ENCODE results near the gene GTF2F1.
"Not testable (repeated sequence)": the region's sequence is repeated elsewhere in the genome, so short reads cannot be mapped to it uniquely, and the experiment has no call there.

The GTF2F1 gene, protein sequence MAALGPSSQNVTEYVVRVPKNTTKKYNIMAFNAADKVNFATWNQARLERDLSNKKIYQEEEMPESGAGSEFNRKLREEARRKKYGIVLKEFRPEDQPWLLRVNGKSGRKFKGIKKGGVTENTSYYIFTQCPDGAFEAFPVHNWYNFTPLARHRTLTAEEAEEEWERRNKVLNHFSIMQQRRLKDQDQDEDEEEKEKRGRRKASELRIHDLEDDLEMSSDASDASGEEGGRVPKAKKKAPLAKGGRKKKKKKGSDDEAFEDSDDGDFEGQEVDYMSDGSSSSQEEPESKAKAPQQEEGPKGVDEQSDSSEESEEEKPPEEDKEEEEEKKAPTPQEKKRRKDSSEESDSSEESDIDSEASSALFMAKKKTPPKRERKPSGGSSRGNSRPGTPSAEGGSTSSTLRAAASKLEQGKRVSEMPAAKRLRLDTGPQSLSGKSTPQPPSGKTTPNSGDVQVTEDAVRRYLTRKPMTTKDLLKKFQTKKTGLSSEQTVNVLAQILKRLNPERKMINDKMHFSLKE

DNA sequence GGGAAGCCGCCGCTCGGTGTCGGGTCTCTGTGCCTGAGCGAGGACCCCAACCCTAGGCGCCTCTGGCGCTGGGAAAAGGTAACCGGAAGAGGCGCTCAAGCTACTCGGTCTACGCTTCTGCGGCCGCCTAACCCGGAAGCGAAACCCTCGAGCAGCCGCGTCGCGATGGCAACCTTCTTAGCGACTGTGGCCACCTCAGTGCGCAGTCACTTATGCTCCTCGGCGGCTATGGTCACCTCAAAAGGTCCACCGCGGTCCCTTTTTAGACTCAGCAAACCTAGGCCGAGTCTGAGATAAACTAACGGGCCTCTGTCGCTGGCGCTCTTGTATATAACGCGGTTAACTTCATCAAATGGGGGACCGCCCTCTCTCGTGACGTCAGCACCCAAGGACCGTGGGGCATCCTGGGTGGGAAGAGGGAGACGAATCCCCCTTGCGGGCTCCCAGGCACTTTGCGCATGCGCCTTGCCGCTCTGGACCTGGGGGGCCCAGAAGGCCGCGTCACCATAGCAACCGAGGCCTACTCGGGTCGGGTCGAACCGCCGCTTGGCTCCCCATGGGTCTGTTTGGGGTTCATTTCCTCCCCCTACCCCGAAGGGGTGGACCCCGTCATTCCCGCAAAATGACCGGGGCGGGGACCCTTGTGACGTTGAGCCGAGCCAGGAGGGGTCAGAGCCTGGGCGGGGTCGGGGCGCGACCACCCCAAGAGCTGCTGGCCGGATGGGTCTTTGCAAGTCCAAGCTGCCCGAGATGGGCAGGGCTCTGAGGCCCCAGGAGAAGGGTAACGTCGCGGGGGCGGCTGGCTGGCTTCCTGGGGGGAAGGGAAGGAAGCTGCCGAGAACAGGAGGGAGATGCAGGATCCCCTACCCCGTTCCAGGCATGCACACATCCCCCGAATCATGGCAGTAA is at the start of gene GTF2F1:
TSS of gene GTF2F1 (minus strand) at position 91 of the 909 bp plus-strand sequence. CDS start 169 bp downstream, outside the sequence.
- DNase-seq (ENCODE audit: low read depth) = peak; percentile 78

DNA sequence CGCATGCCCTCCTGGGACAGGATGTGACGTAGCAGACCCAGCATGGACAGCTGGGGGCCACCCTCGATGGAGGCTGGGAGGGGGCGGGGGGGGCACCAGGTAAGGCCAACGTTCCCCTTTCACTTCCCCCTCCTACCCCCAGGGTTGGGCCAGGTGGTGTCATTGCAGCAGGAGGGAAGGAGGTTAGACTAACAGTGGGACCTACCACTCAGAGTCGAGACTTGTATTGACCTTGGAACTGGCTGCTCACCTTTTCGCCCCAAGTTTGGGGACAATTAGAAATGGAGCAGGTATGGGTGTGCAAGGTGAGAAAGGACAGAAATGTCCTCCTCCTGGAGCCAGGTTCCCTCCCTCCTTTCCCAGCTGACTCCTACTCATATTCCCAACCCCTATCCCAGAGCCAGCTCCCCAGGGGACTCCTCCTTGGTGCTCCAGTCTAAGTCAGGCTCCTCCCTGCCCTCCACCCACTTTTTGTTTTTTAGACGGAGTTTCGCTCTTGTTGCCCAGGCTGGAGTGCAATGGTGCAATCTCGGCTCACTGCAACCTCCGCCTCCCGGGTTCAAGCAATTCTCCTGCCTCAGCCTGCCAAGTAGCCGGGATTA is 49.2 kb upstream of the GTF2F1 start:
- no peak for DNase-seq (ENCODE audit: low read depth)

DNA sequence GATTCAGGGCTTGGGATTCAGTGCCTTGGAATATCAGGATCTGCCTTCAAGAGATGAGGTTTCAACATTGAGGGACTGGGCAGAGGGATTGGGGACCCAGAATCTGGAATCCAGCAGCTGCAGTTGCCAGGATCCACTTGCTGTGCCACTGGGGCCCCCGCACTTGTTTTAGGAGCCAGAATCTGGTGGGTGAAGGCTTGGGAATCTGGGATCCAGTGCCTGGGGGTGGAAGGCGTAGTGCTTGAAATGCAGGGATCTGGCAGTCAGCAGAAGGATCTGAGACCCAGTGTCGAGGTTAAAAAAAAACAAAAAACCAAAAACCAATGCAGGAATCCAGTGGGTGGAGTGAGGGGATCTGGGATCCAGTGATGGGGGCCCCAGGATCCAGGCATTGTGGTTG is 47.9 kb upstream of the GTF2F1 start:
- no peak for DNase-seq (ENCODE audit: low read depth)

DNA sequence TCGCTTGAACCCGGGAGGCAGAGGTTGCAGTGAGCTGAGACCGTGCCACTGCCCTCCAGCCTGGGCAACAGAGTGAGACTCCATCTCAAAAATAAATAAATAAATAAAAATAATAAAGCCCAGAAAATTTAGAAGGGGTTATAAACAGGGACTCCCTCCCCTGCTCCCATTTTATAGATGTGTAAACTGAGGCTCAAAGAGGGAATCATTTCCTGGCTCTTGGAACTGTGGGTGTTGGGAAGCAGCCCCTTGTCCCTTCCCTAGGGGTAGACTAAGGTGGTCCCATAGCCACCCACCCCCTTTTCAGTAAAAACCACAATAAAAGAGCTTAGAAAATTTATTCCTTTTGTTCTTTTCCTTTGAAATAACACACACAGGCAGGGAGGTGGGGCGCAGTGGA is 46.8 kb upstream of the GTF2F1 start:
- DNase-seq (ENCODE audit: low read depth) = no peak

DNA sequence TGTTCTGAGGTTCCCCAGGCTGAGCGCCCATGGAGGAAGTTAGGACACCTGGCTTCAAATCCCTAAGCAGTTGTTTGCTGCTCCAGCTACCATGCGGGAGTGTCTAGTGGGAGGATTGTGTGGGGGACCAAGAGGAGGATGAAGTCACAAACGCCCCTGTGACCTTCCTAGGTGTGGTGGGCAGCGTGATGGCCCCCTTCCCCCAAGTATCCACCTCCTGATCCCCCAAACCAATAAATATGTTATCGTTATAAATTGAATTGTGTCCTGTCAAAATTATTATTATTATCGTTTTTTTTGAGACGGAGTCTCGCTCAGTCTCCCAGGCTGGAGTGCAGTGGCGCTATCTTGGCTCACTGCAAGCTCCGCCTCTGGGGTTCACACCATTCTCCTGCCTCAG is 40.7 kb upstream of the GTF2F1 start, which contains the start of gene SLC25A41:
TSS of gene SLC25A41 (minus strand) at position 101 of the 400 bp plus-strand sequence. CDS start at position 31, 70 bp downstream.
- no peak for DNase-seq (ENCODE audit: low read depth)

DNA sequence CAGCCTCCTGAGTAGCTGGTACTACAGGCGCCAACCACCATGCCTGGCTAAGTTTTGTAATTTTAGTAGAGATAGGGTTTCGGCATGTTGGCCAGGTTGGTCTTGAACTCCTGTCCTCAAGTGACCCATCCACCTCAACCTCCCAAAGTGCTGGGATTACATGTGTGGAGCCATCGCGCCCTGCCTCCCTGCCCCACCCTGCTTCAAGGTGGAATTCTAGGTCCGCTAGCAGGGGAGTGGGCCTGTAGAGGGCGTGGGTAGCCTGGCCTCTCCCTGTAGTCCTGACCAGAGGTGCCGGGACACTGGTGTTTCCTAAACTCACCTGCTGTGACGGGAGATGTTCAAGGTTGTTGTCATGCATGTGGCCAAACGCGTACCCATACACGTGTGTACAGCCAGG is 40.2 kb upstream of the GTF2F1 start:
- no peak for DNase-seq (ENCODE audit: low read depth)

DNA sequence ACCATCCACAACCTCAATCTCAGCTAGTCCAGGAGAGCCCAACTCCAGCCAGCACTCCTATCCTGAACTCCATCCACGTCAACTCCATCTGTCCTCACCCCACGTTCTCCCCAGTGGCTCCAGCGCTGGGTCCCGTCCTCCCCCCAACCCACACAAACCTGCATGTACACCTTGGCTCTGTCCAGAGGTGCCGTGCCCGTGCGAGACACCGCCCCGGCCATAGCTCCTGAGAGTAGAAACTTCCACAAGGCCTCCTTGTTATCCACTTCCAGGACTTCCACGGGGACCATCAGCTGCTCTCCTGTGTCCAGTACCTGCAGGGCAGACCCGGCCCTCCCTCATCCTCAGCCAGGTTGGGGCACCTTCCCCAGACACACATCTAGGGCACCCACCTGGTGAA is 38.9 kb upstream of the GTF2F1 start:
- no peak for DNase-seq (ENCODE audit: low read depth)

DNA sequence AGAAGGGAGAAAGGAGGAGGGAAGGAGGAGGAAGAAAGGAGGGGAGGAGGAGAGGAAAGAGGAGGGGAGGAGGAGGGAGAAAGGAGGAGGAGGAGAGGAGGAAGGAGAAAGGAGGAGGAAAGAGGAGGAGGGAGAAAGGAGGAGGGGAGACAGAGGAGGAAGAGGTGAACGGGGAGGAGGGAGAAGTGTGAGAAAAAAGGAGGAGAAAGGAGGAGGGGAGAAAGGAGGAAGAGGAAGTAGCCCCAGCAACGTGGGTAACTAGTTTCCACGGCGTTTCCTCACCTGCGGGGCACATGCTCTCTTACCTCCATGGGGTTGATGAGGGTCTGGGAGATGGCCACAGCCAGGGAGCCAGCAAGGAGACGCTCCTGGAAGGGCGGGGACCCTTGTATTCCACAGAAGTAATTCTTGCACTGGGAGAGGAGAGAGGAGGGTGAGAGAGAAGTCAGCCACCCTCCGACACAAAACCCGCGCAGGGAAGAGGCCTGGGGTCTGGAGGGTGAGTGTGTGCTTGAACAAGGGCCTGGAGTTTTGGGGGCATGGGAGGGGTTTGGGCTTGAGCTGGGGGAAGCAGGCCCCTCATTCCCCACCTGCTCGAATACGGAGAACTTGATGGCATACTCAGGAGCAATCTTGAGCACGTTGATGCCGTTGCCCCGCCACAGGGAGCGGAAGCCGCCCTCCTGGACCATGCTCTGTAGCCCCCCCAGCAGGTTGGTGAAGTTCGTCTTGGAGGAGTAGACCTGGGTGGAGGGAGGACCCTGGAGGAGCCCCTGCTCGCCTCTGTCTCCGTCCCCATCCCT is 36.7 kb upstream of the GTF2F1 start:
- no peak for DNase-seq (ENCODE audit: low read depth)

DNA sequence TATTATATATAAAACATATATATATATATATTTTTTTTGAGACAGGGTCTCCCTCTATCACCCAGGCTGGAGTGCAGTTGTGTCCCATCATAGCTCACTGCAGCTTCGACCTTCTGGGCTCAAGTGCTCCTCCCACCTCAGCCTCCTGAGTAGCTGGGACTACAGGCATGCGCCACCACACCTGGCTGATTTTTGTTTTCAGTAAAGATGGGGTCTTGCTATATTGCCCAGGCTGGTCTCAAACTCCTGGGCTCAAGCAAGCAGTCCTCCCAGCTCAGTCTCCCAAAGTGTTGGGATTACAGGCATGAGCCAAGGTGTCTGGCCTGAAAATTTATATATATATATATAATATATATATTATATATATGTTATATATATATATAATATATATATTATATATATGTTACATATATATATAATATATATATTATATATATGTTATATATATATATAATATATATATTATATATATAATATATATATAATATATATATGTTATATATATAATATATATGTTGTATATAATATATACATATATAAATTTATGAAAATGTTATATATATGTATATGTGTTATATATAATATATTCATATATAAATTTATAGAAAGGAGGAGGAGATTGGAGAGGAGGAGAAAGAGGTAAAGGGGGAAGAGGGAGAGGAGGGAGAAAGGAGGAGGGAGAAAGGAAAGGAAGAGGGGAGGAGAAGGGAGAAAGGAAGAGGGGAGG is 35.9 kb upstream of the GTF2F1 start:
- DNase-seq (ENCODE audit: low read depth) = not testable (repeated sequence)

DNA sequence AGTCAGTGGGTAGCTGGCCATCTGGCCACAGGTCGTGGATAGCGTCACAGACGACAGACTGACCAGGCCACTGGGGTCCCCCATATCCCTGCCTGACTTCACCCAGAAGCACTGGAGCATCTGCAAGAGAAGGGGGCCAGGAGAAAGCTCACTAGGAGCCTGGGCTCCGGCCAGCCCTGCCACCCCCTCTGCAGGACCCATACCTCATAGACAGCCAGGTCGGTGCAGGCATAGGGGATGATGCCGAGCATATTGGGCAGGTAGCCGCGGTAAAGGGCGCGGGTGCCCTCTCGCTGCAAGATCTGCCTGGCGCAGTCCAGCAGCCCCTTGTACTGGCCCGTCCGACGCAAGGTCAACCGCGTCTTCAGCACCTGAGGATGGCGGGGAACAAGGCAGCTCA is 34.2 kb upstream of the GTF2F1 start:
- DNase-seq (ENCODE audit: low read depth) = no peak

DNA sequence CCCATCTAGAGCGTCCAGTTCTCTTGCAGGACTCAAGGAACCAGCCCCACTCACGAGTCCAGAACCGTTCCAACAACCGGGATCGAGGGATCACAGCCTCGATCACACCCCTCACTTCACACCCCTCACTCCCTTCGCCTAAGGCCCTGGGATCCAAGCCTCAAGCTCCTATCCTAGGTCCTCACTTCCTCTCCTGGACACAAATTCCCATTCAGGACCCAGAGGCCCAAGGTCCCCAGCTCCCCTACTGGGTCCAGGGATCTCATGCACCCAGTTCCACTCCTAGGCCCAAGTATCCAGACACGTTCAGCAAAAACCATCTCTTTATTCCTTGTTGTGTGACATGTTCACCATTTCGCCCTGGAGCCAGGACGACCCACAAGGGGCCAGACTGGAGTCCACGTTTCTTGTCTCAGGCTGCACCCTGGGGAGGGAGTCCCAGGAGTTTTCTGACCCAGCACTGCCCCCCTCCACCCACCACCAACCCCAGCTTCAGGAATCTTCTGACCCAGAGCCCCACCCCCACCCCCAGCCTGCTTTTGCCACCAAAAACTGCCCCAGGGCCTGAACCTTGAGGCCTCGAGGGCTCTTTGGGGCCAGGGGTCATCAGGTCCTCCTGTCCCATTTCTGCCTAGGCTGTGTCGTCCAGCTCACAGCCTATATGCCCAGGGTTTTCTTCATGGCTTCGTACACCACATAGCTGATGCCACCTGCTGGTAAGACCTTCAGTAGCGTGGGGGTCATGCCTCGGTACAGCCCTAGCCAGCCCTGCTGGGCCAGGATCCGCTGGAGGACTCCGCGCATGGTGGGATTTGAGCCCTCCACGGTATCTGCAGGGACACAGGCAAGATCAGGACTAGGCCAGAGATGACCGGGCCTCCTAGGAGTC is 33.0 kb upstream of the GTF2F1 start:
- DNase-seq (ENCODE audit: low read depth) = no peak

DNA sequence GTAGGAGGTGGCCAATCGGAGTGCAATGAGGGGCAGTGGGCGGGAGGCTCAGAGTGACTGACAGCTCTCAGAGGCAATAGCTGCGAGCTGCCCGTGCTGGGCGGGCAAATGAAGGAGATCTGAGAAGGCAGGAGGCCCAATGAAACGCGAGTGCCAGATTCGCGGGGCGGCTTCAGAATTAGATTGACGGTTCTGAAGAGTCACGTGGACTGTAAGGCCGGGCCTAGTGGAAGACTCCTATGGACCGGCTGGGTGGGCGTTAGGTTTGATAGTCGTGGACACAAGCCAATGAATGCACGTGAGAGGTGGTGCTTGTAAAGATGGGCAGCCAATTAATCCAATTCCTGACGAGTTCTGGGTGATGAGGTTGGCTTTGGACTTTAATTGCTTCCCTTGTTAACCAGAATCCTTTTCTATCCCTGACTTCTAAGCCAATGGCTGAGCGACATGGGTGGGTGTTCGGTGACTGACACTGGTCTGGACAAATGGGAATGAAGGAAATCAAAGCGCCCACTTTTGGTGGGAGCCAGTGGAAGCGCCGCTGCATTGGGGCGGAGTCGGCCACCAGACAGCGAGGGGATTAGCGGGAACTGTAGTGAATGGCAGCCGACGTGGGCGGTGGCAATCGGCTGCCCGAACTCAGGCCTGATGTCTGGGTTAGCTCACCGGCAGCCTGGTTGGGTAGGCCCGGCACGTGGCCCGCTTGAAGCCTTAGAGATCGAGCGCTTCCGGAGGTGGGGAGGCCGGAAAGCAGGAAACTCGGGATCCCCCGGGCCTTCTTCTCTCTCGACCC is 32.2 kb upstream of the GTF2F1 start:
- peak; percentile 87 for DNase-seq (ENCODE audit: low read depth)

DNA sequence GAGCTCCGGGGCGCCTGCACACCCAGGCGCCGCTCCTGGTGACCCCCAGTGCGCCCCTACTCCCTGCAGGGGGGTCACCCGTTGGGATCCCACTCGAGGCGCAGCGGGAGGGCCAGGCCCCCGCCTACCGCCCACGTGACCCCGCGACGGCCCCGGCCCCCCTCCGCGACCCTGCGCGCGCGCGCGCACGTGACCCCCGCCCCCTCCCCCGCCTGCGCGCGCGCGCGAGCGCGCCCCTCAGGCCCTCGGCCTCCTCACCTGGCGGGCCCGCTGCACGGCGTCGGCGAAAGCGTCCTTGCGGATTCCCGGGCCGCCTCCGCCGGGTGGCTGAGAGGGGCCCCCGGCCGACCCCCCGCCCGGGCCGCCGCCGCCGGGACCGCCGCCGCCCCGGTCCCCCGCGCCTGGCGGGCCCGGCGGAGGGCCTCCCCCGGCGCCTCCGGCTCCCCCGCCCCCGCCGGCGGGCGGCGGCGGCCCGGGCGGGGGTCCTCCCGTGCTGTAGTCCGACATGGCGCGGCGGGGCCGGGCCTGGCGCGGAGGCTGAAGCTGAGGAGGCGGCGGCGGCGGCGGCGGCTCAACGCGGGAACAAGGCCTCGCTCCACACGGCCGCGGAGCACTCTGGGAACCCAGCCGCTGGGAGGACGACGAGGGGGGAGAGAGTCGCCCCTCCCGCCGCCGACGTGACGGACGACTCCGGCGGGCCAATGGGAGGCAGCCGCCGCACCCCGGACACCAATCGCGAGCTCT is 31.4 kb upstream of the GTF2F1 start, which contains the start of gene KHSRP:
TSS of gene KHSRP (minus strand) at position 617 of the 744 bp plus-strand sequence. CDS start at position 507, 110 bp downstream.
- no peak for DNase-seq (ENCODE audit: low read depth)

DNA sequence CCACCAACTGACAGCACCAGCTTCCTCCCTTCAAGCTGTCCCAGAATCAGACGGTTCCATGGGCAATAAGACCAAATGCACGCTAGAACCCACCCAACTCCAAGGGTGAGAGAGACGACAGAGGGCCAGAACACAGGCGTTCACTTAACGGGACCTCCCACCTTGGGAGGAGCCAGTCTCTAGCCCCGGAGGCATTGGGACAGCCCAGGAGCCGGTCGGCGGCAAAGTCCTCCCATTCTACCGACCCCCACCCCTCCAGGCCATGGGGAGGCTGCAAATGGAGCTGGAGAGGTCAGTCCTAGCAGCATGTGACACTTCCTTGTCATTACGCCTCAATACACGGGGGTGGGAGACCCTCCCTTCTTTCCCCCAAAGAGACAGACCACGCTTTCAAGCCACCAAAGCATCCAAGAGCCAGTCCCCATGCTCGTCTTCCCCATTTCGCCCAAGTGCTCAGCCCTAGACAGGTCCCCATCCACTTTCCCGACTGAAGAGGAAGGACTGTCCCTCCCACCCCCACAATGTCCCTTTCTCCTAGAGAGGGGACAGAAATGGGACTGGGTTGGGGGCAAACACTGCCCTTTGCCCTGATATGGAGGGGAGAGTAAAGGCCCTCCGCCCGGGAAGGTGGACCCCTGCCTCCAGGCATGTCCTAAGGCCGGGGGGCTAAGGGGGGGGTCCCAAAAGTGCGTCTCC is 30.7 kb upstream of the GTF2F1 start:
- no peak for DNase-seq (ENCODE audit: low read depth)

DNA sequence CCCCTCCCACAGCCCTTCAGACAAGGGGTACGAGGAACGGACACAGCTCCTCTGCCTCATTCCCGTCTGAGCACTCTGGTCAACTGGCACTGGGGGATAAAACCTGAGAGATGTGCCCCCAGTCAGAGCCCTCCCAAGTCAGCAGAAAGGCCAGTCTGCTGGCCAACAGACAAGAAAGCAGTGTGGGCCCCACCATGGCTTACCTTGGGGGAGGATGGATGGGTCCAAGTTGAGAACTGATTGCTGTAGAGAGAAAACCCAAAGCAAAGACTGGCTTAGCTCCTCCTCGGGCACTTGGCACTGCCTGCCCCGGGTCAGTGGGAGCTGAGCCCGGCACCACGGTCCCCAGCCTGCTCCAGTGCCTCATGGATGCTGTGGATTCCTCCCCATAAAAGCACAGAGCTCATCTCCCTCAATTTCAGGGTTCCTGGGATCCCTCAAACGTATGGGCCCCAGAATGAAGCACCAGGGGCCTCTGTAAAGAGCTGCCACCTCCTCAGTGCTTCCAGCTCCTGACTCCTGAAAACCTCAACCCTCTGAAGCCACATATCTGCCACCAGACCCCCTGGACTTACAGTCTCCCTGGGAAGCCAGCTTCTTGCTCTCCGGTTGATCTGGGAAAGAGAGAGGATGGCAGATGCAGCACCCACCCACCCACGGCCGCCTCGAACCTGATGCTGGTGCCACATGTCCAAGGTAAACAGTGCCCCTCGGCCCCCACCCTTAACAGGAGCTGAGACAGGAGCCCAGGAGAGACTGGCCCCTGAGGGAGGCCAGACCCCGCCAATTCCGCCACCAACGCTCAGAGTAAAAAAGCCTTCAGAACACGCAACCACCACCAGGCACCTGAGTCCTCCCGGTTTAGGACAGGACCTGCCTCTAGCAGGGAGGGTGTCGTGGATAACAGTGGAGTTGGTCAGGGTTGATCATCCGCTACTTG is 28.4 kb upstream of the GTF2F1 start:
- DNase-seq (ENCODE audit: low read depth) = no peak

DNA sequence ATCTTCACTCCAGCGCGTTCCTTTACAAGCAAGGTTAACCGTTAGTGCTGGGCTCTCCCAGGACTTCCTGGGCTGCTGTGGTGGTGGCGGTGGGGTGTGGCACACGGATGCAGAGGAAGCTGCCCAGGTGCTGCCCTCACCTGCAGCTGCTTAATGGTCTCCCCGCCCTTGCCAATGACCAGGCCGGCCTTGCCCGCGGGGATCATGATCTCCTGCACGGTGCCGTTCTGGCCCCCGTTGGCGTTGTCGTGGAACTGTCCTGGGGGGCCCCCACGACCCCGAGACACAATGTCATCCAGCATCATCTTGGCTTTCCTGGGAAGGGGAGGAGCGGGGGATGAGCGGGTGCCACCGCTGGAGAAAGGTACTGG is 25.6 kb upstream of the GTF2F1 start:
- DNase-seq (ENCODE audit: low read depth) = no peak

All from stimulated activated CD8-positive, alpha-beta memory T cell treated with anti-CD3 and anti-CD28 coated beads, Interleukin-15, amount 100 ng/mL, for 24 hours (primary cell).